H1 (cell line): ENCODE results near the gene CLEC19A.

Source experiments
- CHD2 ChIP-seq: IDR thresholded peaks from 2 replicates; pipeline ENCODE4 v1.6.1; 2012; ENCODE audit warnings: low read length, improper control_type of control experiment
- CTCF ChIP-seq, 3 experiments: IDR thresholded peaks; 1 replicate in 2 of 3; 2 replicates in 1 of 3; pipeline versions ENCODE4 v1.5.1 to v1.6.1; 2011; ENCODE audit warnings: low read length in 3 of 3, mild to moderate bottlenecking in 3 of 3, inconsistent platforms in 2 of 3, low read depth in 1 of 3, moderate library complexity in 1 of 3; ENCODE audit not compliant: insufficient read depth in 1 of 3; ENCODE audit errors: control extremely low read depth in 1 of 3
- RAD21 ChIP-seq, 2 experiments: IDR thresholded peaks in 1 of 2; conservative IDR thresholded peaks in 1 of 2; 2 replicates each; pipeline ENCODE4 v1.6.1; 2011; ENCODE audit warnings: low read depth in 2 of 2, low read length in 2 of 2, improper control_type of control experiment in 1 of 2, inconsistent platforms in 1 of 2, mild to moderate bottlenecking in 1 of 2, moderate library complexity in 1 of 2
- TAF7 ChIP-seq: optimal IDR thresholded peaks from 2 replicates; pipeline ENCODE3; 2011; ENCODE audit warnings: low read depth, mild to moderate bottlenecking, inconsistent platforms, low read length, moderate library complexity, borderline replicate concordance
- USF2 ChIP-seq: IDR thresholded peaks from 2 replicates; pipeline ENCODE4 v1.6.1; 2011; ENCODE audit warnings: low read length, improper control_type of control experiment

DNA sequence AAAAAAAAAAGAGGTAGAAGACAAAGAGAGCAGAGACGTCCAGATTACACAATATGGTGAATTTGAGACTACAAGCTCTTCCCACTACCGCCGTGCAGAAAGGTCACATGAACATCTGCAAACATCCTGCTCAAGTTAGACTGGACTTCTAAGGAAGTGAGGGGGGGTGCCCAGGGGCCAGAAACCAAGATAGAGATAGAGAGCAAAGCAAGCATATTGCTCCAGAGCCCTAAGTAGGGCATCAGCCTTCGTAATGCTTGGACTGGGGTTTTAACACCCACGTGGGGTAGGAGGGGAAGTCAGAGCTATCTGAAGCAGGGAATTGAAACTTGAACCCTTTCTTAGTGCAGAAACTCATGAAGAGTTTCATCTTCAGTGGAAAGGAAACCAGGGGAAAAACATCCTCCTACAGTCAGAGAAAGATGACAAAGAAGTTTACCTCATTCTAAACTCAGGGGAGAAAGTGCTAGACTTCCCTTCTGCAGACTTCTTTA, 8.7 kb downstream of the CLEC19A start:
- TF ChIP-seq TAF7 (no peak), USF2 (no peak), CTCF (IDR thresholded peaks at IDR 0.05; ENCODE audit: control extremely low read depth in 1 of 3, insufficient read depth in 1 of 3, low read depth in 1 of 3, low read length in 3 of 3) (no peak), CHD2 (no peak), RAD21 (IDR thresholded peaks at IDR 0.05 in 1 of 2, conservative IDR thresholded peaks at IDR 0.05 in 1 of 2; ENCODE audit: low read depth in 2 of 2, low read length in 2 of 2) (no peak)
